Upper lobe of left lung (tissue), 6 donors: ENCODE measurements around the gene AKR1D1. TPM values are rescaled to one million over a fixed set of nuclear protein-coding genes. Genes with fewer than 3 reads are reported as not detected.

Experiments
- ATAC-seq, 2 donors: fragments of 200-7000 bp; cut with Tn5 transposase; one replicate each; pipeline ENCODE4 v1.9.1; 2022; ENCODE audit warnings: mild to moderate bottlenecking in 2 of 2, moderate library complexity in 2 of 2; ENCODE audit not compliant: low FRiP score in 2 of 2
- DNase-seq, 2 donors: peaks; one replicate each; pipeline ENCODE4 v3.0.0-alpha.2; 2019 to 2020
- H3K27ac ChIP-seq, 4 donors: fragments of 200-600 bp; sonication (generic); one replicate each; pipeline ENCODE4 v1.5.1; 2016 to 2019
- H3K27me3 ChIP-seq, 4 donors: fragments of 200-600 bp; sonication (generic); one replicate each; pipeline ENCODE4 v1.5.1; 2017 to 2019
- H3K36me3 ChIP-seq, 4 donors: fragments of 200-600 bp; sonication (generic); one replicate each; pipeline ENCODE4 v1.5.1; 2016 to 2019
- H3K4me1 ChIP-seq, 4 donors: fragments of 200-600 bp; sonication (generic); one replicate each; pipeline ENCODE4 v1.5.1; 2018 to 2019
- H3K4me3 ChIP-seq, 4 donors: fragments of 200-600 bp; sonication (generic); one replicate each; pipeline ENCODE4 v1.5.1; 2017 to 2019; ENCODE audit warnings: mild to moderate bottlenecking in 2 of 4, moderate library complexity in 1 of 4
- H3K9me3 ChIP-seq, 4 donors: fragments of 200-600 bp; sonication (generic); one replicate each; pipeline ENCODE4 v1.5.1; 2018 to 2019
- CTCF ChIP-seq, 6 experiments: fragments of 450-650 bp in 4 of 6; fragments of 200-600 bp in 2 of 6; sonication (generic) in 2 of 6; IDR thresholded peaks; one replicate each; pipeline ENCODE4 v1.5.1; 2016 to 2019; ENCODE audit warnings: antibody characterized with exemption in 6 of 6
- EP300 ChIP-seq, 4 donors: sonication (generic); formaldehyde crosslinking; IDR thresholded peaks; one replicate each; pipeline ENCODE4 v1.5.1; 2017; ENCODE audit warnings: antibody characterized with exemption in 4 of 4, control low read depth in 2 of 4
- POLR2A ChIP-seq, 4 donors: fragments of 450-650 bp; IDR thresholded peaks; one replicate each; pipeline ENCODE4 v1.5.1; 2016 to 2017; ENCODE audit warnings: antibody characterized with exemption in 4 of 4, mild to moderate bottlenecking in 2 of 4
- POLR2AphosphoS5 ChIP-seq, 2 donors: sonication (generic); formaldehyde crosslinking; IDR thresholded peaks; one replicate each; pipeline ENCODE4 v1.5.1; 2017; ENCODE audit warnings: antibody characterized with exemption in 2 of 2
- WGBS, 2 donors: methylation state at CpG; one replicate each; pipeline ENCODE4 v1.1.5; 2017 to 2018; 5-methylcytosine and 5-hydroxymethylcytosine counted together
- total RNA-seq, 6 donors: library from RNA; depleted of rRNA in 4 of 6; stranded (reverse); fragments of >200 nt in 4 of 6; gene quantifications; one replicate each; pipeline versions ENCODE4 v1.1.0 to v1.2.1, GENCODE V29; 2016 to 2021
- donor health status: DM: no; HTN: no; CAD: no; lungs with moderate emphysema.
- donor health status: DM: no; HTN: yes; CAD: no; lungs with severe emphysema.

Gene AKR1D1
- total RNA-seq, 6 donors from 2014 or later = 0.14 TPM; not detected in 5

GRCh38 chr7:138126928-138127327 is 50.7 kb downstream of the AKR1D1 start:
- no peak for TF ChIP-seq POLR2A (IDR thresholded peaks at IDR 0.05)
- no peak for TF ChIP-seq POLR2AphosphoS5 (IDR thresholded peaks at IDR 0.05)
- H3K27me3 ChIP-seq = no peaks in the 10 kb centered on the region
- 94 to 100% methylated on average over 2 of the region's 2 CpGs for WGBS, 2 donors
- no peak overlapping the region for H3K27ac ChIP-seq
- no peak for DNase-seq
- peaks cover 0 to 5% (median 0%) of the 10 kb centered on the region in 4 donors for H3K9me3 ChIP-seq
- ATAC-seq = no peak
- H3K36me3 ChIP-seq = no peaks in the 10 kb centered on the region
- H3K4me1 ChIP-seq = no peaks in the 10 kb centered on the region
- H3K4me3 ChIP-seq = no peak overlapping the region

GRCh38 chr7:138127996-138128395 is 51.7 kb downstream of the AKR1D1 start:
- ATAC-seq (no peak), DNase-seq (no peak)
- Histone ChIP-seq H3K36me3 (no peaks in the 10 kb centered on the region), H3K4me3 (no peak overlapping the region), H3K27me3 (no peaks in the 10 kb centered on the region), H3K27ac (no peak overlapping the region), H3K9me3 (peaks cover 0 to 5% (median 0%) of the 10 kb centered on the region in 4 donors), H3K4me1 (no peaks in the 10 kb centered on the region)
- no peak for TF ChIP-seq POLR2AphosphoS5 (IDR thresholded peaks at IDR 0.05)
- TF ChIP-seq CTCF (IDR thresholded peaks at IDR 0.05) = no peak
- no peak for TF ChIP-seq POLR2A (IDR thresholded peaks at IDR 0.05)
- no peak for TF ChIP-seq EP300 (IDR thresholded peaks at IDR 0.05)
- WGBS, 2 donors = 42 to 44% methylated on average over 2 of the region's 2 CpGs

- Histone ChIP-seq H3K27me3 (no peaks in the 10 kb centered on the region), H3K4me3 (no peak overlapping the region), H3K9me3 (peaks cover 0 to 5% (median 0%) of the 10 kb centered on the region in 4 donors), H3K27ac (no peak overlapping the region), H3K4me1 (no peaks in the 10 kb centered on the region), H3K36me3 (no peaks in the 10 kb centered on the region)
- 96 to 98% methylated on average over 2 to 3 of the region's 3 CpGs for WGBS, 2 donors
- DNase-seq = no peak
- no peak for ATAC-seq
- TF ChIP-seq EP300 (IDR thresholded peaks at IDR 0.05) = no peak
- no peak for TF ChIP-seq POLR2AphosphoS5 (IDR thresholded peaks at IDR 0.05)
- no peak for TF ChIP-seq POLR2A (IDR thresholded peaks at IDR 0.05)
- no peak for TF ChIP-seq CTCF (IDR thresholded peaks at IDR 0.05)
These were observed 53.4 kb downstream of the AKR1D1 start for GRCh38 chr7:138129551-138130165.

GRCh38 chr7:138137423-138138171 is 61.3 kb downstream of the AKR1D1 start:
- no peaks in the 10 kb centered on the region for H3K9me3 ChIP-seq
- DNase-seq (no peak), ATAC-seq (no peak)
- no peak overlapping the region for H3K4me3 ChIP-seq
- WGBS, 2 donors = 54 to 62% methylated on average over 2 of the region's 2 CpGs
- H3K27me3 ChIP-seq = no peaks in the 10 kb centered on the region
- H3K27ac ChIP-seq = no peak overlapping the region
- TF ChIP-seq CTCF (IDR thresholded peaks at IDR 0.05) (no peak), POLR2AphosphoS5 (IDR thresholded peaks at IDR 0.05) (no peak), EP300 (IDR thresholded peaks at IDR 0.05) (no peak)
- no peaks in the 10 kb centered on the region for H3K36me3 ChIP-seq
- H3K4me1 ChIP-seq = no peaks in the 10 kb centered on the region

GRCh38 chr7:138138244-138138643 is 62.0 kb downstream of the AKR1D1 start:
- H3K9me3 ChIP-seq = no peaks in the 10 kb centered on the region
- TF ChIP-seq POLR2A (IDR thresholded peaks at IDR 0.05) (no peak), EP300 (IDR thresholded peaks at IDR 0.05) (no peak), CTCF (IDR thresholded peaks at IDR 0.05) (no peak), POLR2AphosphoS5 (IDR thresholded peaks at IDR 0.05) (no peak)
- ATAC-seq (no peak), DNase-seq (no peak)
- no peaks in the 10 kb centered on the region for H3K27me3 ChIP-seq
- no peaks in the 10 kb centered on the region for H3K36me3 ChIP-seq
- WGBS, 2 donors = 81 to 90% methylated on average over 2 to 3 of the region's 3 CpGs
- H3K27ac ChIP-seq = no peak overlapping the region
- H3K4me3 ChIP-seq = no peak overlapping the region
- no peaks in the 10 kb centered on the region for H3K4me1 ChIP-seq
